Gastroesophageal sphincter (tissue), 4 donors: ENCODE measurements around the gene PIK3R4. TPM values are rescaled to one million over a fixed set of nuclear protein-coding genes. Genes with fewer than 3 reads are reported as not detected.

Experiments used
- ATAC-seq: fragments of 150-250 bp; one replicate; pipeline ENCODE4 v1.9.1; 2016; ENCODE audit warnings: mild to moderate bottlenecking, moderate library complexity
- H3K27ac ChIP-seq, 4 donors: fragments of 200-600 bp; sonication (generic) in 3 of 4; 1 replicate in 3 of 4; 2 replicates in 1 of 4; pipeline ENCODE4 v1.5.1; 2016 to 2019
- H3K27me3 ChIP-seq: fragments of 200-600 bp; sonication (generic); one replicate; pipeline ENCODE4 v1.5.1; 2019
- H3K36me3 ChIP-seq, 2 donors: fragments of 200-600 bp; sonication (generic); one replicate each; pipeline ENCODE4 v1.5.1; 2019; ENCODE audit warnings: control low read depth in 1 of 2
- H3K4me1 ChIP-seq, 3 donors: fragments of 200-600 bp; sonication (generic); 1 replicate in 2 of 3; 2 replicates in 1 of 3; pipeline ENCODE4 v1.5.1; 2016 to 2019; ENCODE audit warnings: control low read depth in 2 of 3
- H3K4me3 ChIP-seq, 2 donors: fragments of 200-600 bp; sonication (generic); one replicate each; pipeline ENCODE4 v1.5.1; 2019; ENCODE audit warnings: mild to moderate bottlenecking in 1 of 2, moderate library complexity in 1 of 2
- H3K9me3 ChIP-seq, 3 donors: fragments of 200-600 bp; sonication (generic); one replicate each; pipeline ENCODE4 v1.5.1; 2017 to 2019; ENCODE audit warnings: control low read depth in 2 of 3
- EP300 ChIP-seq: sonication (generic); formaldehyde crosslinking; IDR thresholded peaks from one replicate; pipeline ENCODE4 v1.6.1; 2017; ENCODE audit warnings: antibody characterized with exemption, mild to moderate bottlenecking
- POLR2A ChIP-seq, 2 donors: fragments of 450-650 bp; IDR thresholded peaks; one replicate each; pipeline ENCODE4 v1.6.1; 2017; ENCODE audit warnings: antibody characterized with exemption in 2 of 2, mild to moderate bottlenecking in 2 of 2, moderate library complexity in 1 of 2
- POLR2AphosphoS5 ChIP-seq: sonication (generic); formaldehyde crosslinking; IDR thresholded peaks from one replicate; pipeline ENCODE4 v1.6.1; 2017; ENCODE audit warnings: antibody characterized with exemption
- WGBS, 2 donors: methylation state at CpG; one replicate each; pipeline ENCODE4 v1.1.5; 2018; ENCODE audit warnings: low coverage in 1 of 2; 5-methylcytosine and 5-hydroxymethylcytosine counted together
- total RNA-seq, 4 donors: library from RNA; depleted of rRNA; stranded (reverse); fragments of >200 nt; gene quantifications; one replicate each; pipeline ENCODE4 v1.1.0, GENCODE V29; 2016
- TF ChIP-seq, protein P1 (sequence below), 4 experiments: fragments of 200-600 bp in 2 of 4; fragments of 450-650 bp in 2 of 4; sonication (generic) in 1 of 4; IDR thresholded peaks; one replicate each; pipeline ENCODE4 v1.5.1; 2017 to 2019; ENCODE audit warnings: antibody characterized with exemption in 4 of 4, mild to moderate bottlenecking in 2 of 4, moderate library complexity in 2 of 4

The PIK3R4 gene
- total RNA-seq, 4 donors from 2014 or later = 28.0 to 40.2 (median 34.8) TPM

GRCh38 chr3:130654091-130654490, 92.5 kb downstream of the PIK3R4 start:
- Histone ChIP-seq H3K27me3 (no peaks in the 10 kb centered on the region), H3K4me1 (peaks cover 0 to 6% (median 0%) of the 10 kb centered on the region in 3 donors), H3K9me3 (no peaks in the 10 kb centered on the region), H3K4me3 (no peak overlapping the region), H3K27ac (no peak overlapping the region), H3K36me3 (peaks cover 0 to 14% of the 10 kb centered on the region in 2 donors)
- TF ChIP-seq POLR2AphosphoS5 = no peak
- no peak for ATAC-seq
- WGBS, 2 donors = 90 to 96% methylated on average over 1 of the region's 1 CpG

DNA sequence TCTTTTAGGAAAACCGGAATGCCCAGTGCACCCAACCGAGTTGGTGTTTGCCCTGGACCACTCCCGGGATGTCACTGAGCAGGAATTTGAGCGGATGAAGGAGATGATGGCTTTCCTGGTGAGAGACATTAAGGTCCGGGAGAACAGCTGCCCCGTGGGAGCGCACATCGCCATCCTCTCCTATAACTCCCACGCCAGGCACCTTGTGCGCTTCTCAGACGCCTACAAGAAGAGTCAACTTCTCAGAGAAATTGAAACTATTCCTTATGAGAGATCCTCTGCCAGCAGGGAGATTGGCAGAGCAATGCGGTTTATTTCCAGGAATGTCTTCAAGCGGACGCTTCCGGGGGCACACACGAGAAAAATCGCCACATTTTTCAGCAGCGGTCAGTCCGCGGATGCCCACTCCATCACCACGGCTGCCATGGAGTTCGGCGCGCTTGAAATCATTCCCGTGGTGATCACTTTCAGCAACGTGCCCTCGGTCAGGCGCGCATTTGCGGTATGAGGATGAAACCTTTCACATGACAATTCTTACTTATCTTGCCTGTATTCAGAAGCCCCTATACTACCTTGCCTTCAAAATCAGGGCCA, 97.5 kb downstream of the PIK3R4 start:
- no peaks in the 10 kb centered on the region for H3K36me3 ChIP-seq
- no peaks in the 10 kb centered on the region for H3K9me3 ChIP-seq
- 90% methylated on average over 25 of the region's 30 CpGs; no CpG with 5 or more reads in 1 of the 2 donors for WGBS, 2 donors
- no peak overlapping the region for H3K4me3 ChIP-seq
- ATAC-seq = no peak
- no peaks in the 10 kb centered on the region for H3K27me3 ChIP-seq
- H3K4me1 ChIP-seq = no peaks in the 10 kb centered on the region
- no peak for TF ChIP-seq POLR2AphosphoS5
- no peak for TF ChIP-seq EP300
- no peak for TF ChIP-seq POLR2A (IDR thresholded peaks at IDR 0.05)
- TF ChIP-seq, protein P1, sequence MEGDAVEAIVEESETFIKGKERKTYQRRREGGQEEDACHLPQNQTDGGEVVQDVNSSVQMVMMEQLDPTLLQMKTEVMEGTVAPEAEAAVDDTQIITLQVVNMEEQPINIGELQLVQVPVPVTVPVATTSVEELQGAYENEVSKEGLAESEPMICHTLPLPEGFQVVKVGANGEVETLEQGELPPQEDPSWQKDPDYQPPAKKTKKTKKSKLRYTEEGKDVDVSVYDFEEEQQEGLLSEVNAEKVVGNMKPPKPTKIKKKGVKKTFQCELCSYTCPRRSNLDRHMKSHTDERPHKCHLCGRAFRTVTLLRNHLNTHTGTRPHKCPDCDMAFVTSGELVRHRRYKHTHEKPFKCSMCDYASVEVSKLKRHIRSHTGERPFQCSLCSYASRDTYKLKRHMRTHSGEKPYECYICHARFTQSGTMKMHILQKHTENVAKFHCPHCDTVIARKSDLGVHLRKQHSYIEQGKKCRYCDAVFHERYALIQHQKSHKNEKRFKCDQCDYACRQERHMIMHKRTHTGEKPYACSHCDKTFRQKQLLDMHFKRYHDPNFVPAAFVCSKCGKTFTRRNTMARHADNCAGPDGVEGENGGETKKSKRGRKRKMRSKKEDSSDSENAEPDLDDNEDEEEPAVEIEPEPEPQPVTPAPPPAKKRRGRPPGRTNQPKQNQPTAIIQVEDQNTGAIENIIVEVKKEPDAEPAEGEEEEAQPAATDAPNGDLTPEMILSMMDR (IDR thresholded peaks at IDR 0.05) = no peak
- H3K27ac ChIP-seq = no peak overlapping the region

DNA sequence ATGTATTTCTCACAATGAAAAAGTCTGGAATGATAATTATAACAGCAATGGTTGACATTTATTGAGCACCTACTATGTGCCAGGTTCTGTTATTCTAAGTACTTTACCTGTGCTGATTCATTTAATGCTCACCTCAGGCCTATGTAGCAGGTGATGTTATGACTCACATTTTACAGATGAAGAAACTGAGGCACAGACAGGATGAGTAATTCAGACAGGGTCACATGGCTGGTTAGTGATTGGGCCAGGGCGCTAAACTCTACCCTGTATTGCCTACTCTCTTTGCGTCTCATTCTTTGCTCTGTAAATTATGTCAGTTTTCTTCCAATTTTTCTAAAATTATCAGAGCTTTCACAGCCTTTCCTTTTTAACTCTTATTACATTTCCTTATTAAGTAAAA, 98.3 kb downstream of the PIK3R4 start:
- TF ChIP-seq, protein P1 (IDR thresholded peaks at IDR 0.05) = no peak
- TF ChIP-seq POLR2AphosphoS5 (no peak), EP300 (no peak), POLR2A (IDR thresholded peaks at IDR 0.05) (no peak)
- Histone ChIP-seq H3K27ac (no peak overlapping the region), H3K4me3 (no peak overlapping the region), H3K36me3 (no peaks in the 10 kb centered on the region), H3K27me3 (no peaks in the 10 kb centered on the region), H3K9me3 (no peaks in the 10 kb centered on the region), H3K4me1 (no peaks in the 10 kb centered on the region)
- ATAC-seq = no peak
- WGBS, 2 donors = 85 to 89% methylated on average over 2 of the region's 2 CpGs

- Histone ChIP-seq H3K27ac (no peak overlapping the region), H3K4me1 (no peaks in the 10 kb centered on the region), H3K36me3 (no peaks in the 10 kb centered on the region), H3K4me3 (no peak overlapping the region), H3K9me3 (no peaks in the 10 kb centered on the region), H3K27me3 (no peaks in the 10 kb centered on the region)
- TF ChIP-seq, protein P1 (IDR thresholded peaks at IDR 0.05) = no peak
- TF ChIP-seq POLR2A (IDR thresholded peaks at IDR 0.05) = no peak
- no peak for ATAC-seq
- WGBS, 2 donors = 44 to 67% methylated on average over 1 of the region's 1 CpG
Measured at GRCh38 chr3:130645261-130645660, 101.4 kb downstream of the PIK3R4 start.

DNA sequence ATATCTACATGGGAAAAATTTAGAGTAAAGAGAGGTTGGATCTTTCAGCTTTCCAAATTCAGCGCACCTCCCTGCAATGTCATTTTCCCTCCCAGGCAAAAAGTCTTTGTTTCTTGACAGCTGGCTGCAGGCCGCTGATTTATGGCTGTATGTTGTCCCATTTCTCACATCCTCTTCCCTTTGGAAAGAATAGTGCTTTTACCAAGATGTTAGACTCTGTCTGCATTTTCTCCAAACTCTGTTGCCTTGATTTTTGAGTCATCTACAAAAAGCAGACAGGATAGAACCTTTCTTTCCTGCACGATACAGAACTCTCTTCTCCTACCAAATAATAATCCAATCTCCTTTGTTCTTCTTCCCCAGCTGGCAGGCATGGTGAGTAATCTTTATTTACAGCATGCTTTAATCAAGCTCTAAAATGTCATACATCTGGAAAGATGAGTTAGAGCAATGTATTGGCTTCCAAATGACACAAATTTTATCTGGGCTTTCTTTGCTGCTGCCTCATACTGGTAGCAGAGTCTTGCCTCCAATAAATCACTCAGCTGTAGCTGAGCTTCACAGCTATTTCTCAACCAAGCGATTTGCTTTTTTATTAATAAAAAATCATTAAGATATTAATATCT, 101.9 kb downstream of the PIK3R4 start:
- Histone ChIP-seq H3K9me3 (no peaks in the 10 kb centered on the region), H3K36me3 (no peaks in the 10 kb centered on the region), H3K4me1 (no peaks in the 10 kb centered on the region), H3K27ac (no peak overlapping the region), H3K27me3 (no peaks in the 10 kb centered on the region), H3K4me3 (no peak overlapping the region)
- TF ChIP-seq POLR2AphosphoS5 (no peak), EP300 (no peak), POLR2A (IDR thresholded peaks at IDR 0.05) (no peak)
- TF ChIP-seq, protein P1 (IDR thresholded peaks at IDR 0.05) = no peak
- ATAC-seq = no peak
- WGBS, 2 donors = 50 to 51% methylated on average over 4 of the region's 4 CpGs
